ENCODE results near the gene MEX3B. TPM values are rescaled to one million over a fixed set of nuclear protein-coding genes. Genes with fewer than 3 reads are reported as not detected.

The MEX3B gene
- total RNA-seq, 2 donors from 2014 or later = 0.68 to 5.6 TPM

- no peaks in the 10 kb centered on the region for H3K4me1 ChIP-seq (ENCODE audit: control insufficient read depth in 1 of 2, low read depth in 2 of 2)
- DNase-seq (ENCODE audit: low spot score) (no peak), ATAC-seq (ENCODE audit: insufficient number of reproducible peaks, low FRiP score, low read depth) (no peak)
- H3K27ac ChIP-seq = no peak overlapping the region
- H3K4me3 ChIP-seq = no peak overlapping the region
- no peak for TF ChIP-seq CTCF (IDR thresholded peaks at IDR 0.05)
- no peaks in the 10 kb centered on the region for H3K9me3 ChIP-seq
- no peaks in the 10 kb centered on the region for H3K36me3 ChIP-seq
- no peaks in the 10 kb centered on the region for H3K27me3 ChIP-seq (replicated peaks; ENCODE audit: insufficient read depth)
Measured at GRCh38 chr15:82066455-82066854, 20.6 kb upstream of the MEX3B start.

- H3K9me3 ChIP-seq = no peaks in the 10 kb centered on the region
- ATAC-seq (ENCODE audit: insufficient number of reproducible peaks, low FRiP score, low read depth) (no peak), DNase-seq (ENCODE audit: low spot score) (no peak)
Measured at GRCh38 chr15:82064824-82065223, 19.0 kb upstream of the MEX3B start.

GRCh38 chr15:82062479-82063454, 16.9 kb upstream of the MEX3B start:
- Histone ChIP-seq H3K27me3 (replicated peaks; ENCODE audit: insufficient read depth) (no peaks in the 10 kb centered on the region), H3K36me3 (no peaks in the 10 kb centered on the region), H3K4me3 (no peak overlapping the region), H3K9me3 (no peaks in the 10 kb centered on the region), H3K27ac (no peak overlapping the region), H3K4me1 (ENCODE audit: control insufficient read depth in 1 of 2, low read depth in 2 of 2) (no peaks in the 10 kb centered on the region)
- ATAC-seq (ENCODE audit: insufficient number of reproducible peaks, low FRiP score, low read depth) (no peak), DNase-seq (ENCODE audit: low spot score) (no peak)
- no peak for TF ChIP-seq CTCF (IDR thresholded peaks at IDR 0.05)

More at GRCh38 chr15:82064824-82065223, 19.0 kb upstream of the MEX3B start:
- no peak for TF ChIP-seq CTCF (IDR thresholded peaks at IDR 0.05)
- Histone ChIP-seq H3K36me3 (no peaks in the 10 kb centered on the region), H3K4me3 (no peak overlapping the region), H3K4me1 (ENCODE audit: control insufficient read depth in 1 of 2, low read depth in 2 of 2) (no peaks in the 10 kb centered on the region), H3K27ac (no peak overlapping the region), H3K27me3 (replicated peaks; ENCODE audit: insufficient read depth) (no peaks in the 10 kb centered on the region)

- Histone ChIP-seq H3K4me1 (ENCODE audit: control insufficient read depth in 1 of 2, low read depth in 2 of 2) (no peaks in the 10 kb centered on the region), H3K9me3 (no peaks in the 10 kb centered on the region), H3K4me3 (no peak overlapping the region), H3K27ac (no peak overlapping the region), H3K36me3 (no peaks in the 10 kb centered on the region), H3K27me3 (replicated peaks; ENCODE audit: insufficient read depth) (no peaks in the 10 kb centered on the region)
- ATAC-seq (ENCODE audit: insufficient number of reproducible peaks, low FRiP score, low read depth) (no peak), DNase-seq (ENCODE audit: low spot score) (no peak)
- TF ChIP-seq CTCF (IDR thresholded peaks at IDR 0.05) = no peak
Measured at GRCh38 chr15:82060817-82061216, 15.0 kb upstream of the MEX3B start.

- ATAC-seq (ENCODE audit: insufficient number of reproducible peaks, low FRiP score, low read depth) (no peak), DNase-seq (ENCODE audit: low spot score) (no peak)
- no peaks in the 10 kb centered on the region for H3K36me3 ChIP-seq
- no peak overlapping the region for H3K4me3 ChIP-seq
- no peak overlapping the region for H3K27ac ChIP-seq
- H3K27me3 ChIP-seq (replicated peaks; ENCODE audit: insufficient read depth) = no peaks in the 10 kb centered on the region
- no peaks in the 10 kb centered on the region for H3K4me1 ChIP-seq (ENCODE audit: control insufficient read depth in 1 of 2, low read depth in 2 of 2)
- no peak for TF ChIP-seq CTCF (IDR thresholded peaks at IDR 0.05)
- H3K9me3 ChIP-seq = no peaks in the 10 kb centered on the region
Measured at GRCh38 chr15:82058517-82059204, 12.8 kb upstream of the MEX3B start.

All from thoracic aorta (tissue), 2 donors.